HFFc6 (cell line): Measurements from ENCODE around the gene SP6. TPM values are rescaled to one million over a fixed set of nuclear protein-coding genes. Genes with fewer than 3 reads are reported as not detected.

Experiments used
- DNase-seq: peaks from one replicate; pipeline ENCODE4 v3.0.0-alpha.2; 2018
- H3K27ac Mint-ChIP-seq: 2 replicates; pipeline ENCODE4 v1.8.0; 2020; ENCODE audit warnings: mild to moderate bottlenecking, mixed read lengths
- H3K27me3 Mint-ChIP-seq: 2 replicates; pipeline ENCODE4 v1.8.0; 2021; ENCODE audit warnings: mild to moderate bottlenecking, moderate library complexity, mixed read lengths; ENCODE audit not compliant: insufficient read depth
- H3K36me3 Mint-ChIP-seq: 2 replicates; pipeline ENCODE4 v1.8.0; 2021; ENCODE audit warnings: low read depth, mixed read lengths
- H3K4me1 Mint-ChIP-seq: 2 replicates; pipeline ENCODE4 v1.8.0; 2020; ENCODE audit warnings: low read depth, mixed read lengths
- H3K4me3 Mint-ChIP-seq: 2 replicates; pipeline ENCODE4 v1.8.0; 2020; ENCODE audit warnings: mild to moderate bottlenecking, moderate library complexity, mixed read lengths
- H3K9me3 Mint-ChIP-seq: 2 replicates; pipeline ENCODE4 v1.8.0; 2020; ENCODE audit warnings: mild to moderate bottlenecking, mixed read lengths
- long read RNA-seq: library from polyadenylated mRNA; unstranded; transcript quantifications from one replicate; pipeline ENCODE4 v2.0.0, GENCODE V29; 2019
- total RNA-seq, 6 experiments: library from RNA; stranded (reverse); fragmentation: NEBNext Ultra II Directional; extraction: Animal tissue kit (Norgen Biotek cat#: 25700); gene quantifications; 2 replicates in 1 of 6; 3 replicates in 5 of 6; pipeline ENCODE4 v1.2.3, GENCODE V29; 2021
- TF ChIP-seq, protein P1 (sequence below): fragments of 200-600 bp; sonication (generic); IDR thresholded peaks from 2 replicates; pipeline ENCODE4 v1.5.0; 2021; ENCODE audit warnings: antibody characterized with exemption, mild to moderate bottlenecking

The SP6 gene
- 1 to 10 TPM in 4 of 6 experiments, under 1 TPM in 2; 0.45 to 1.2 (median 1.1) TPM for total RNA-seq
- long read RNA-seq, result 0 reads

GRCh38 chr17:47850692-47851573 is at the start of gene SP6:
Gene SP6 (minus strand): TSS chr17:47851163. CDS start chr17:47848429, 2,734 bp downstream.
- H3K27ac Mint-ChIP-seq, result peak within 1 kb of the TSS; percentile 36; the same call in 1 of the 2 replicates

DNA sequence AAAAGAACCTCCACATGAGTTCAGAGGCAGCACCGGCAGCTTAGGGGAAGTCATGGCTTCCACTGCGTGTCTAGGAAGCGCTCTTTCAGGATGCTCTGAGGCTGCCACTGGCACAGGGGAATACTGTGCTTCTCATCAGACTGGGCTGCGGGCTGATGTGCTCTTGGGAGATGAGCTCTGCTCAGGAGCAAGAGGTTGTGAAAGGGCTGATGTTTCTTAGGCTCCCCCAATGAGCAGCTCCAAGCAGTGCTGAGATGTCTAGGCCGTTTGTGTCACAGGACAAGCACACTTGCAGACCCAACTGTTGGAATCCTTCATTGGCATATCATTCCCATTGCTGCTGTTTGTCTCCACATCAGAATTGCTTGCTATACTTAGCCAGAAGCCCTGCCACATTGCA is 48.7 kb upstream of the SP6 start:
- Mint-ChIP-seq H3K9me3 (no peaks in the 10 kb centered on the region), H3K27me3 (peaks cover 5% of the 10 kb centered on the region), H3K27ac (no peak overlapping the region), H3K4me3 (no peak overlapping the region), H3K36me3 (peaks cover 15% of the 10 kb centered on the region; the same call in 1 of the 2 replicates), H3K4me1 (peaks cover 35% of the 10 kb centered on the region)
- DNase-seq, result no peak
- TF ChIP-seq, protein P1, sequence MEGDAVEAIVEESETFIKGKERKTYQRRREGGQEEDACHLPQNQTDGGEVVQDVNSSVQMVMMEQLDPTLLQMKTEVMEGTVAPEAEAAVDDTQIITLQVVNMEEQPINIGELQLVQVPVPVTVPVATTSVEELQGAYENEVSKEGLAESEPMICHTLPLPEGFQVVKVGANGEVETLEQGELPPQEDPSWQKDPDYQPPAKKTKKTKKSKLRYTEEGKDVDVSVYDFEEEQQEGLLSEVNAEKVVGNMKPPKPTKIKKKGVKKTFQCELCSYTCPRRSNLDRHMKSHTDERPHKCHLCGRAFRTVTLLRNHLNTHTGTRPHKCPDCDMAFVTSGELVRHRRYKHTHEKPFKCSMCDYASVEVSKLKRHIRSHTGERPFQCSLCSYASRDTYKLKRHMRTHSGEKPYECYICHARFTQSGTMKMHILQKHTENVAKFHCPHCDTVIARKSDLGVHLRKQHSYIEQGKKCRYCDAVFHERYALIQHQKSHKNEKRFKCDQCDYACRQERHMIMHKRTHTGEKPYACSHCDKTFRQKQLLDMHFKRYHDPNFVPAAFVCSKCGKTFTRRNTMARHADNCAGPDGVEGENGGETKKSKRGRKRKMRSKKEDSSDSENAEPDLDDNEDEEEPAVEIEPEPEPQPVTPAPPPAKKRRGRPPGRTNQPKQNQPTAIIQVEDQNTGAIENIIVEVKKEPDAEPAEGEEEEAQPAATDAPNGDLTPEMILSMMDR, result no peak

More at GRCh38 chr17:47850692-47851573, at the start of gene SP6:
- TF ChIP-seq, protein P1, result peak; percentile 52
- H3K27me3 Mint-ChIP-seq, result peaks cover 42% of the 10 kb centered on the region
- DNase-seq, result peak; percentile 50
- H3K36me3 Mint-ChIP-seq, result no peaks in the 10 kb centered on the region
- H3K4me3 Mint-ChIP-seq, result peak within 1 kb of the TSS; percentile 85
- no peaks in the 10 kb centered on the region for H3K9me3 Mint-ChIP-seq
- H3K4me1 Mint-ChIP-seq, result peaks cover 30% of the 10 kb centered on the region

GRCh38 chr17:47898241-47898640 is 47.3 kb upstream of the SP6 start:
- Mint-ChIP-seq H3K36me3 (peaks cover 14% of the 10 kb centered on the region; the same call in 1 of the 2 replicates), H3K4me3 (no peak overlapping the region), H3K4me1 (peaks cover 34% of the 10 kb centered on the region), H3K27me3 (peaks cover 5% of the 10 kb centered on the region), H3K27ac (no peak overlapping the region), H3K9me3 (no peaks in the 10 kb centered on the region)
- TF ChIP-seq, protein P1, result no peak
- no peak for DNase-seq

DNA sequence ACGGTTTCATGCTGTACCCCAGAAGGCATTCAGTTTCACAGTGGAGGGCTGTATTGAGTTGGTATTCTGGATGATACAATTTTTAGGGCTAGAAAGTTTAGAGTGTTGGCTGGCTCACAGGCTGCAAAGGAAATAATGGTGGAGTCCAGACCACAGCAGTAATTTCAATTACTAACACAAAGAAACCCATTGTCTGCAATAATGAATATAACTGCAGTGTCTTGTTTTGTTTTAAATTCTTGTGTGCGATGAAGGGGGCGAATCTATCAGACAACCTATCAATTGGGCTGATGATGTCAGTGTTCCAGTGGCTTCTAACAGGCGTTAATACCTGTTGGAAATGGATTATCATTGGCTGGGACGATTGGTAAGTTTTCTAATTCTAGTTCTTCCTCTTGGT is 46.6 kb upstream of the SP6 start:
- no peak for DNase-seq
- Mint-ChIP-seq H3K27me3 (peaks cover 3% of the 10 kb centered on the region), H3K27ac (peak overlapping the region; percentile 87), H3K4me1 (peaks cover 34% of the 10 kb centered on the region), H3K4me3 (peak overlapping the region; percentile 88), H3K9me3 (no peaks in the 10 kb centered on the region), H3K36me3 (0 out of 2 replicates have a peak, but pooled peaks cover 11% of the 10 kb centered on the region)
- TF ChIP-seq, protein P1, result no peak

DNA sequence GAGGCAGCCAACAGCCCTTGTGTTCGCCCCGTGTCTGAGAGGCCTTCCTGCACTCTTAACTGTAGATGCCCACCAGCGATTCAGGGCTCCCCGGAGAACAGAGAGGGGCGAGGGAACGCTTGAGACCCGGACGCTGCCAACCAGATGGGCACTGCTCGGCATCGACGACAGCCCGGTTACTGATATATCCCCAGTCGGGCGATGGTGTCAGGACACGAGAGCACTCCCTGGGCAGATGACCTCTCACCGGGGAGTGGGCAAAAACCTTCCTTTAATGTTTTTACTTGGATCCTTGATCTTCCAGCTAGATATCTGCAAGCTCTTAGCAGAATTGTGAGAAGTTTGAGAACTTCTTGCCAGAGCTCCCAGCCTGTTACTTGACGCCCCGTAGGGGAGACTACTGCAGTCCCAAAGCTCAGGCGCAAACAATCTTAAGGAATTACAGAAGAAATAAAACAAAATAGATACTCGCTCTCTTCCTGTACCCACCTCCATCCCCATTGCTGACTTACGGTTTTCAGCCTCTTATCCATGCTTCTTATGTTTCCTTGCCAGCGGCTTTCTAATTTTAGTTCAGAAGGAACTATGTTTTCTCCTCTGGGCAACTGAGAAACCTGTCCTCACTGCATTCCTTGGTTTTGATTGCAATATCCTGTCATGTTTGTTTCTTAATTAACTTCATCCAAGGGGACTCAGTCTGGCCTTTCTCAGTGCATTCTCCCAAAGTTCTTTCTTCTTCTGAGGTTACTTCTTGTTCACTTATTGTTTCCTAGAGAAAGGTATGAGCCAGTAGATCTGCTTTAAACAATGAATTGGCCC is 45.9 kb upstream of the SP6 start:
- Mint-ChIP-seq H3K4me1 (peaks cover 34% of the 10 kb centered on the region), H3K27ac (peak overlapping the region; percentile 87), H3K36me3 (0 out of 2 replicates have a peak, but pooled peaks cover 11% of the 10 kb centered on the region), H3K9me3 (no peaks in the 10 kb centered on the region), H3K4me3 (peak overlapping the region; percentile 88), H3K27me3 (peaks cover 3% of the 10 kb centered on the region)
- no peak for DNase-seq
- TF ChIP-seq, protein P1, result 0 out of 2 replicates have a peak, but pooled peaks have one; percentile 4
